HG03432 (cell line): ENCODE measurements around the gene ACAD10.

Experiments used
- ATAC-seq: cut with Tn5 transposase; IDR thresholded peaks from one replicate; pipeline ENCODE4 v1.9.1; 2021; ENCODE audit warnings: mild to moderate bottlenecking, moderate library complexity; ENCODE audit not compliant: unreplicated experiment

ACAD10 gene

DNA sequence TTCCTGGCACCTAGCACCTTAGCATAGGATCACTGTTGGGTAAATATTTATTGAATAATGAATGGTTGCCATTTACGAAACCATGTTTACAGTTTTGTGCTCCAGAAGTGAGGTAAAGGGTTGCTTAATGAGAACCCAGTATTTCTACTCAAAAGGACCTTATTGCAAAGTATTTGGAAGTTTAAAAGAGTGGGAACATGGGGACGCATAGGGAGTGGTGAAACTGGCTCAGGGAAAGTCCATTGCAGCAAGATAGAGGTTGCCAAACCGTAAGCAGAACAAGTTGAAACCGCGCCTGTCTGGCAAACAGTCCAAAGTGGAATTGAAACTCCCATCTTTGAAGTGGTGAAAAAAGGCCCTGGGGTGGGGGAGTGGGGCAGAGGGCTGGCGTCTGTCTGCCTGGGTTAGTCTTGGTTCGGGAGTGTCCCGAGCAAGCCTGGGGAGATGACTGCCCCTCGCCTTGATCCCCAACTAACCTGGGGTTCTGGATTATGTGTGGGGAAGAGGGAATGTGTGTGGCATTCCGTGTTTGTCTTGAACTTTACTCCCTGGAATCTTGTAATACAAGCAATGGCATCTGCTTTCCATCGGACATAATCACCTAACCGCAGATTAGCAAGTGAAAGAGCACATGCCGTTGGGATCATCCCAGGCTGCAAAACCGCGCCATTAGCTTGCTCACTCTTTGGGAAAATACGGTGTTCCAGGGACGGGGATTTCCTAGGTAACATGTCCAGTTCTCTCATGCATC is 88.1 kb downstream of the ACAD10 start:
- ATAC-seq = no peak

DNA sequence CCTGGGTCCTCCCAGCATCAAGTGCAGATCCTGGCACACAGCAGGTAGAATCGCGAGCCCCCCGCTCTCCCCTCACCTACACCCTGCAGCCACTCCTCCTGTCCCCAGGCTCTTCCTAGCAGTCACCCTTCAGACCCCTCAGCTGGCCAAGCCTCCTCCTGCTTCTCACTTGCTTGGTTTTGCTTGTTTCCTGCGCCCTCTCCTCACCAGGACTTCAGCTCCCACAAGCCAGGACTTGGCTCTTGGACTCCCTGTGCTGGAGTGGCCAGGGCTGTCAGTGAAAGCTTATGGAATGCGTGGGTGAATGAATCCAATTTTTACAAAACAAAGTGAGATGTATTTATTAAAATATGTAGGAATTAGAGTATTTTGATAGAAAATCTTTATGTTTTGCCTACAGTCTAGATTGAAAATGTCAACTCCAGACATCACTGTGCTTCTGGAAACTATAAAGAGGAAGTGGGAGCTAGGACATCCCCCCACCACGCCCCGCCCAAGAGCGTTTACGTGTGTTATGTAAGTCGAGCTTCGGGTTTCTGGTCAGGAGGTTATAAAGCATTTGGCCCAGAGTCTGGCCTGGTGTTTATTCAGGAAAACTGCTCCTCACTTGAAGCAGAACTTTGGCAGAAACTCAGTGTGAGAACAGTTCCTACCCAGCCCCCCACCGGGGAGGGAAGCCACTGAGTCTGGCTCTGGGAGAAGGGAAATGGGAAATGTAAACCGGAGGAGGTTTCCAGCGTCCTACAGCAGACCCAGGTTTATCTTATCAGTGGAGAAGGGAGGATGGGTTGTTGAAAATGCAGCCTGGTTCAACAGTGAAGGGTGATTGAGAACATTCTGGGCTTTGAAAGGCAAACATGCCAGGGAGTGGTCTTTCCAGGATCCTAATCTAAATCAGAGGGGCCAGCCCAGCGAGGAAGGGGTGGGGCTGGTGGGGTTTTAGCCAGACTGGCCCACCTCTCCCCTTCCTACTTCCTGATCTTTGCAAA is 89.6 kb downstream of the ACAD10 start:
- peak; percentile 70 for ATAC-seq

DNA sequence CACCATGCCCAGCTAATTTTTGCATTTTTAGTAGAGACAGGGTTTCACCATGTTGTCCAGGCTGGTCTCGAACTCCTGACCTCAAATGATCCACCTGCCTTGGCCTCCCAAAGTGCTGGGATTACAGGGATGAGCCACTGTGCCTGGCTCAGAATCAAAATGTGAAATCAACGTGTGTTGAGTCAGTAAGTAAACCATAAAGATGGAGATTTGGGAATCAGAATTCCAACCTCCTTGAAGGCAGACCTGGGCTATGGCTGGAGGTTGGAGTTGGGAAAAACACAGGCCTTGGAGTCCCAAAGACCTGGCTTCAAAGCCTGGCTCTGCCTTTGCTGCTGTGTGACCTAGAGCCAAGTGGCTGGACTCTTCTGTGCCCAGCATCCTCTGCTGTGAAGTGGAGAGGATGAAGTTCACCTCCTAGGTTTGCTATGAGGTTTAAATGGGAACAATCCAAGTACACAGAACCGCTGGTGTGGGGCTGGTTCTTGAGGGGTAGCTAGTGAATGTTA is 91.0 kb downstream of the ACAD10 start:
- no peak for ATAC-seq

DNA sequence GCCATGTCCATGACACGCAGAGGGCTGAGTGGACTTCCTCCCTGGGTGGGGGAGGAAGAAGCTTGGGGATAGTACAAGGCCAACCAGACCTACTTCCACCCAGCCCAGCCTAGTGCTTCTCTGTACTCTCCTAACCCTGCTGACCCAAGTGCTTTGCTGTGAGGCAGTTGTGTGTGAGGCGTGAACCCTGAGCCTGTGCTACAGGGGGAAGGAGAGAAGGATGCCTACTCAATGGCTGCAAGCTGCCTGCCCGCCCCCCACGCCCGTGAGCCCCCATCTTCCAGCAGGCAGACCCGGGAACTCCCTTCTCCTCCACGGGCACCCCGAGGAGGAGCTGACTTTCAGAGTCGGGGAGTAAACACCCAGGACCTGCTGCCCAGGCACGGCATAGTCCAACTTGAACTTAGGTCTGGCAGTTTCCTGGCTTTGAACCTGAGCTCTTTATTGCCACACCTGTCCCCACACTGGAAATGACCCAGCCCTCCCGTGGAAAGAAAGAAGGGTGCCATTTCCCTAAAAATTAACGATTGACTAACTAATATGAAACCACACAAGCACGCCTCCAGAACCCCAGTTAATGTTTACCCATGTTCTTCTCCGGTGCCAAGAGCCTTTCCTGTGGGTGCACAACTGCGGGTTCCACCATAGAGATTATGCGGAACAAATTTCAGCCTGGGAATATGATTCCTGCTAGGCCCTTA is 91.6 kb downstream of the ACAD10 start:
- no peak for ATAC-seq

DNA sequence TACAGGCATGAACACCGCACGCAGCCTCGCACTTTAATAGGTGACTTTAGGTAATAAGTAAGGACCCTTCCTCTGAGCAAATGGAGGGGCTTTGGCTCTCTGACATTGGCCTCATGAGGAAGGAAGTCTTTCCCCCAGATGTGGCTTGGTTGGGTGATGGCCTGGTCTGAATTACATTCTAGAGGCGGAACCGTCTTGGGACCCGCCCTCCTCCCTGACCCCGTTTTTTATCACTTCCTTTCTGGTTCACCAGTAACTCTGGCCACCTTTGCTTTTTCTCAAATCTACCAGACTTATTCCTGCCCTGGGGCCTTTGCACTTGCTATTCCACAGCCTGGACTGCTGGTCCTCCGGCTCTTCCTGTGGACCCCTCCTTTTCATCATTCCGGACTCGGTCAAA is 94.3 kb downstream of the ACAD10 start:
- ATAC-seq = no peak

DNA sequence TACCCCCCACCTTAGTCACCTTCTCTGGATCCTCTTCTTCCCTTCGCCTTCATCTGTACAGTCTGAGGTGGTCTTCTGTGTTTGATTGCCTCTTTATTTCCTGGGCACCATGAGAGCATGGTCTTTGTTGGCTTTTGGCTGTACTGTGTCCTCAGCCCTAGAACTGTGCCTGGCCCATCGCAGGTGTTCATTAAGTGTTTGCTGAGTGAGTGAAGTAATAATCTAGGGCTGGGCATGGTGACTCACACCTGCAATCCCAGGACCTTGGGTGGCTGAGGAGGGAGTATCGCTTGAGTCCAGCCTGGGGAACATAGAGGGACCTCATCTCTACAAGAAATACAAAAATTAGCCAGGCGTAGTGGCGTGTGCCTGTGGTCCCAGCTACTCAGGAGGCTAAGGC is 94.8 kb downstream of the ACAD10 start:
- ATAC-seq = no peak

DNA sequence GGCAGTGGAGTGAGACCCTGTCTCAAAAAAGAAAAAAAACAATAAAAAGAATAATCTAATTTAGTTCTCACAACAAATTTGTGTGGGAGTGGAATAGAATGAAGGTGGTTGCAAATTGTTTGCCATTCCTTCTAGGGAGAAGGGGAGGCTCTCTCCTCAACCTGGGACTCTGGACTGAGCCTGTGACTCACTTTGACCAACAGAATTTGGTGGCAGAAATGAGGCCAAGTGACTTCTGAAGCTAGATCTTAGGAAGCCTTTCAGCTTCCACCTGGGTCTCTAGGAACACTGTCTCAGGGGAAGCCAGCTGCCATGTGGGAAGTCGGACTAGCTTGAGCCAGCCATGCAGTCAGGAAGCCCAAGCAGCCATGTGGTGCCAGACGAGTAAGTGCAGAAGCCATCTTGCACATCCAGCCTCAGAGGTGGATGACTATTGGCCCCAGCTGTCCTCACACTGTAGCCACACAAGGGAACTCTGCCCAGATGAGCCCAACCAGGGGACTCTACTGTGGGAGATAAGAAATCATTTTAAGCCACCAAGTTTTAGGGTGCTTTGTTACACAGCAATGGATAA is 95.3 kb downstream of the ACAD10 start:
- no peak for ATAC-seq

DNA sequence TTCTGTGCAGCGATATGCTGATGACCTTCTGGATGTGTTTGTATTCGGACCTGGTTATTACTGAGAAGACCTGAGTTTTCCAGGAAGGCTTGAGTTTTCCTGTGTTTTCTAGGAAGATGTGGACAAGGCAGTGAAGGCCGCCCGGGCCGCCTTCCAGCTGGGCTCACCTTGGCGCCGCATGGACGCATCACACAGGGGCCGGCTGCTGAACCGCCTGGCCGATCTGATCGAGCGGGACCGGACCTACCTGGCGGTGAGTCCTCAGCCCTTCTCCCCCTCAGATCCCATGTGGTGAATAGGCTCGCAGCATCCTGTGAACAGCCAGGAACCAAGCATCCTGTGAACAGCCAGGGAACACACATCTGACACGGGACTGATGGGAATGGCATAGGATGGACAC is 97.2 kb downstream of the ACAD10 start:
- ATAC-seq = no peak

DNA sequence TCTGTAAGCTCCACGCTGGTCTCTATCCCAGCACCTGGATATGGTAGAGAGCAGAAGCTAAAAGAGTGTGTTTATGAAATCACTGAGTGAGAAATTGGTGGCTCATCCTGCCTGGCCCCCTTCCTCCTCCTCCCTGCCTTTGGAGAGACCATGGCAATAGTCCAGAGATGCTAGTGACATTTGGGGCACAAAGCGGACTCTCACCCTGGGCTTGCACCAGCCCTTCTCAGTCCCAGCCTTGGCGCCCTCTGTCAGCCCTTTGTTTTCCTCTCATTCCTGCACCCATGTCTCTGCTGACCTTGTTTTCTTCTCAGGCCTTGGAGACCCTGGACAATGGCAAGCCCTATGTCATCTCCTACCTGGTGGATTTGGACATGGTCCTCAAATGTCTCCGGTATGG is 99.1 kb downstream of the ACAD10 start:
- no peak for ATAC-seq

DNA sequence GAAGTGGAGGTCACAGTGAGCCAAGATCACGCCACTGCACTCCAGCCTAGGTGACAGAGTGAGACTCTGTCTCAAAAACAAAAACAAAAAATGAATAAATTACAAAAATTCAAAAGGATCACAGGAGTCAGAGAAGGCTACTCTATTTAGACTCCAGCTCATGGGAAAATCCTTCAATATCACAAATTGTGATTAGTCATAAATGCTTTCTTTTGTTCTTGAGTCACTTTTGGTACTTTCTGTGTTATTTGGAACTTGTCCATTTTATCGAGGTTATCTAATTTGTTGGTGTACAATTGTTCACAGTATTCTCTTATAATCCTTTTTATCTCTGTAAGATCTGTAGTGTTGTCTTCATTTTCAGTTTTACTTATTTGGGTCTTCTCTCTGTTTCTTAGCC is 99.8 kb downstream of the ACAD10 start:
- ATAC-seq = no peak

DNA sequence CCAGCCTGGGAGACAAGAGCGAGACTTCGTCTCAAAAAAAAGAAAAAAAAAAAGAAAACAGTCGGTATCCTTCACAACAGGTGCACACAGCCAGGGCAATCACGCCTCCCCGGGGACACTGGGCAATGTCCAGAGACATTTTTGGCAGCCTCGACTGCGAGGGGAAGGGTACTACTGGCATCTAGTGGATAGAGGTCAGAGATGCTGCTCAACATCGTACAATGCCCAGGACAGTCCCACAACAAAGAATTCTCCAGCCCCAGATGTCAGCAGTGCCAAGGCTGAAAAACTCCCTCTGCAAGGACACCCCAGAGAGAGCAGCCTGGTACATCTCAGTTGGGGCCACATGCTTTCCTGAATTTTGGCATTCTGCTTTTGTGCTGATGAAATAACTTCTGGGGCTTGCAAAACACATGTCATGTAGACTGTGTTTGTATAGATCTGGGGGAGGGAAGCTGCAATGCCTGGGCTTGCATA is 102.4 kb downstream of the ACAD10 start:
- ATAC-seq = no peak

DNA sequence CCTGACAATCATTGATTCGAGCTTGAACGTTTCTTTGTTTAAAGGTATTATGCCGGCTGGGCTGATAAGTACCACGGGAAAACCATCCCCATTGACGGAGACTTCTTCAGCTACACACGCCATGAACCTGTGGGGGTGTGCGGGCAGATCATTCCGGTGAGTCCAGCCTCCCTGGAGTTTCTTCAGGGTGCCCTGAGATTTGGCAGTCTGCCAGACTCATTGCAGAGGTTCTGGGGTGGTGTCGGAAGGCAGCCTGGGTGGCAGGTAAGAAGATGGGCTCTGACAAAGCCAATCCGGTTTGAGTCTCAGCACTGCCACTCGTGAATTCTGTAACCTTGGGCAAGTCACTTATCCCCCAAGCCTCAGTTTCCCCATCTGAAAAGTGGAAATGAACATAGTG is 103.9 kb downstream of the ACAD10 start:
- no peak for ATAC-seq

DNA sequence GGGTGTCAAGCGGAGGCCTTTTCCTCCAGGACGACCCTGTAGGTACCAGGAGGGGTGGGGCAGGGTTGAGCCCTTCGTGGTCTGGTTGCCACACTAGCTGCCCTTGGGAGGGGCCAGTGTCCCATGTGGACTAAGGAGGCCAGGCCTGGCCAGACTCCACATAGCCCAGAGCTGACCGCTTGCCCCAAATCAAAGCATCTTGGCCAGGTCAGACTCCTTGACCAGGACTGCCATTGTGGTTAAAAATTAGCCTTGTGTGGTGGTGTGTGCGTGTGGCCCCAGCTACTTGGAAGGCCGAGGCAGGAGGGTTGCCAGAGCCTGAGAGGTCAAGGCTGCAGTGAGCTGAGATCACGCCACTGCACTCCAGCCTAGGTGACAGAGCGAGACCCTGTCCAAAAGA is 105.7 kb downstream of the ACAD10 start:
- no peak for ATAC-seq

DNA sequence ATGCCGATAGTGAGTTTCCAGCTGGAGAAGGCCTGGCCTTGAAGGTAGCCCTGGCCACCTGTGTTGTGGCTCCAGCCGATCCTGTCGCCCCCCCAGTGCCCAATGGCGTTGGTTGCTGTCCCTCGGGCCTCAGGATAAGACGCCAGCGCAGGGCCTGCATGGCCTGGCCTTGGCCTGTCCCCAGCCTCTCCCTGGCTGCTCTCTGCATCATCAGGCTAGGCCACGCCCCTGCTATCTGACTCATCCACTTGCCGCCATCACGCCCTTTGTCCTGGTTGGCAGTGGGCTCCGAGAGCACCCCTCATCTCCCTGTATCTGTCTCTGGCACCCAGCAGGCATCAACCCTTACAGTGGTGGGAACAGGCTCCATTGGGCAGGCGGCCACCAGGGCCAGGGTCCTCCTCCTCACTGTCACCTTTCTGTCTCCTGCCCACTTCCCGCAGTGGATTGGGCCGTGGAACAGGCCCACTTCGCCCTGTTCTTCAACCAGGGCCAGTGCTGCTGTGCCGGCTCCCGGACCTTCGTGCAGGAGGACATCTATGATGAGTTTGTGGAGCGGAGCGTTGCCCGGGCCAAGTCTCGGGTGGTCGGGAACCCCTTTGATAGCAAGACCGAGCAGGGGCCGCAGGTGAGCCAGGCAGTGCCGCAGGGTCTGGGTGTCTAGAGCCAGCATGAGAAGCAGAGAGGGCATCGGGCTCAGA is 106.5 kb downstream of the ACAD10 start:
- no peak for ATAC-seq

DNA sequence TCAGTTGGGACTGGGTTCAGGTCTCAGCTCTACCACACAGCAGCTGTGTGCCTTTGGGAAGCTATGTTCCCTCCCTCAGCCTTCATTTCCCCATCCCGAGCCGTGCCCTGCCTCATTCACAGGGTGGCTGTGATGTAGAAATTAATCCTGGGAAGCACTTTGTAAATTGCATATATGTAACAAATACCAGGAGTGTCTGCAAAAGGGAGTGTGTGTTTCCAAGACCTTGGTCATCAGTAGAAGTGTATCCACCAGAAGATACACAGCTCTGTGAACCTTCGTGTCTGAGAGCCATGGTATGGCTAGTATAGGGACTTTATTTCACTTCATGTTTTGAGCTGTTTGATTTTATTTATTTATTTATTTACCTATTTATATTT is 107.0 kb downstream of the ACAD10 start:
- ATAC-seq = no peak

DNA sequence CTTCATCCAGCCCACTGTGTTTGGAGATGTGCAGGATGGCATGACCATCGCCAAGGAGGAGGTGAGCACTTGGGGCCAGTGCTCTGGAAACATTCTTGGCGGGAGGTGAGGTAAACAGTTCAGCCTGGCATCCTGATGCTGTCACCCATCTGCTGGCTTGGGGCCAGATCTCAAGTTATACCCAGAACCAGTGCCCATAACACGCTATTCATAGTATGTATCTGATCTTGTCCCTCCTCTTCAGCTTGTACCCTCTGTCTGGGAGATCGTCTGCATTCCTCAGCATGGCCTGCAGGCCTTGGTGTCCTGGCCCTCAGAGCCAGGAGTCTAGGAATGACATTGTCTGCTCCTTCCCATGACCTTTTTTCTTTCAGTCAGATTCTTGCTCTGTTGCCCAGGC is 112.3 kb downstream of the ACAD10 start:
- no peak for ATAC-seq

DNA sequence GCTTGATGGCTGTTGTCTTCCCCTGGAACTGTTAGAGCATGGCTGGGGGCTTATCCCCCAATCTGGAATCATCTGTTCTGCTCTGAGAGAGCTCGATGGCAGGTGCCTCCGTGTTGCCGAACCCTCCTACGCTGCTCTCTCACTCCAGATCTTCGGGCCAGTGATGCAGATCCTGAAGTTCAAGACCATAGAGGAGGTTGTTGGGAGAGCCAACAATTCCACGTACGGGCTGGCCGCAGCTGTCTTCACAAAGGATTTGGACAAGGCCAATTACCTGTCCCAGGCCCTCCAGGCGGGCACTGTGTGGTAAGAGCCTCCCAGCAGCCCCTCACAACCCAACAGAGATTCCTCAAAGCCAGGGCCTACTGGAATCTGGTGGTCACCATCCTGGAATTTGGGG is 113.9 kb downstream of the ACAD10 start:
- ATAC-seq = no peak

DNA sequence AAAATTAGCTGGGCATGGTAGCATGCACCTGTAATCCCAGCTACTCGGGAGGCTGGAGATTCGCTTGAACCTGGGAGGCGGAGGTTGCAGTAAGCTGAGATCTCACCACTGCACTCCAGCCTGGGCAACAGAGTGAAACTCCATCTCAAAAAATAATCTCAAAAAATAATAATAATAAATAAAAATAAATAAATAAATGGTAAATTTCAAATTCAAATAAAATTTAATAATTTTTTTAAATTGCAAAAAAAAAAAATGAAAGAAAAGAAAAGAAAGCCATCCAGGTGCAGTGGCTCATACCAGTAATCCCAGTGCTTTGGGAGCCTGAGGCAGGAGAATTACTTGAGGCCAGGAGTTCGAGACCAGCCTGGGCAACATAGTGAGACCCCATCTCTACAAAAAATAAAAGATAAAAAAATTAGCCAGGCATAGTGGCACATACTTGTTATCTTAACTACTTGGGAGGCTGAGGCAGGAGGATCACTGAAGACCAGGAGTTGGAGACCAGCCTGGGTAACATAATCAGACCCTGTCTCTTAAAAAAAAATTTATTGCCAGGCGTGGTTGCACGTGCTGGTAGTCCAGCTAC is 117.3 kb downstream of the ACAD10 start:
- no peak for ATAC-seq

DNA sequence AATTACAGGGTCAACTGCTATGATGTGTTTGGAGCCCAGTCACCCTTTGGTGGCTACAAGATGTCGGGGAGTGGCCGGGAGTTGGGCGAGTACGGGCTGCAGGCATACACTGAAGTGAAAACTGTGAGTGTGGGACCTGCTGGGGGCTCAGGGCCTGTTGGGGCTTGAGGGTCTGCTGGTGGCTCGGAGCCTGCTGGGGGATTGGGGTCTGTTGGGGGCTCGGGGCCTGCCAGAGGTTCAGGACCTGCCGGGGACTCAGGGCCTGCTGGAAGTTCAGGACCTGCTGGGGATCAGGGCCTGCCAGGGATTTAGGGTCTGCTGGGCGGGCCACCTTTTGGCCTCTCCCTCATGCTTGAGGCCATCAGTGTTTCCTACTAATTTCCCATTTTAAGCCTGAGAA is 118.0 kb downstream of the ACAD10 start:
- ATAC-seq = no peak

DNA sequence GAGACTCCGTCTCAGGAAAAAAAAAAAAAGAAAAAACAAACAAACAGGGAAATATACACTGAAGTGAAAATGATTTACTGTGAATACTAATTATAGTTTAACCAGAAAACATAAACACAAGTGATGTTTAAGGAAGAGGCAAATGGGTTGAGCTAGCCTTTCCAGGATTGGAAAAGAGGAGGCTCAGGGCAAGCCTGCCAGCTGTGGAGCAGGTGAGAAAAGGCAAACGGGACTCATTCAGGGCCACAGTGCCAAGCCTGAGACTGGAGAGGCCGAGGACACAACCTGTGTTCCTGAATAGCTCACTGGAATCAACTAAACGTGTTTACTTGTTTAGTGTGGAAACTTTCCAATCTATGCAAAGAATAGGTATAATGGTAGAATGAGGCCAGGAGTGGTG is 120.5 kb downstream of the ACAD10 start:
- no peak for ATAC-seq
